Rectal smooth muscle tissue (tissue), 1 donor: ENCODE measurements around the gene NCS1.

Source experiments
- H3K27ac ChIP-seq: one replicate; pipeline ENCODE4 v1.7.0; 2013; ENCODE audit warnings: low read depth, low read length, inconsistent platforms
- H3K27me3 ChIP-seq: one replicate; pipeline ENCODE4 v1.7.0; 2013; ENCODE audit warnings: low read length; ENCODE audit not compliant: control insufficient read depth, insufficient read depth
- H3K36me3 ChIP-seq: one replicate; pipeline ENCODE4 v1.7.0; 2013; ENCODE audit warnings: low read length; ENCODE audit not compliant: control insufficient read depth, insufficient read depth
- H3K4me1 ChIP-seq: one replicate; pipeline ENCODE4 v1.7.0; 2013; ENCODE audit warnings: low read length; ENCODE audit not compliant: control insufficient read depth, insufficient read depth
- H3K4me3 ChIP-seq: one replicate; pipeline ENCODE4 v1.7.0; 2013; ENCODE audit warnings: low read length
- H3K9ac ChIP-seq: one replicate; pipeline ENCODE4 v1.7.0; 2013; ENCODE audit warnings: low read length

The NCS1 gene

DNA sequence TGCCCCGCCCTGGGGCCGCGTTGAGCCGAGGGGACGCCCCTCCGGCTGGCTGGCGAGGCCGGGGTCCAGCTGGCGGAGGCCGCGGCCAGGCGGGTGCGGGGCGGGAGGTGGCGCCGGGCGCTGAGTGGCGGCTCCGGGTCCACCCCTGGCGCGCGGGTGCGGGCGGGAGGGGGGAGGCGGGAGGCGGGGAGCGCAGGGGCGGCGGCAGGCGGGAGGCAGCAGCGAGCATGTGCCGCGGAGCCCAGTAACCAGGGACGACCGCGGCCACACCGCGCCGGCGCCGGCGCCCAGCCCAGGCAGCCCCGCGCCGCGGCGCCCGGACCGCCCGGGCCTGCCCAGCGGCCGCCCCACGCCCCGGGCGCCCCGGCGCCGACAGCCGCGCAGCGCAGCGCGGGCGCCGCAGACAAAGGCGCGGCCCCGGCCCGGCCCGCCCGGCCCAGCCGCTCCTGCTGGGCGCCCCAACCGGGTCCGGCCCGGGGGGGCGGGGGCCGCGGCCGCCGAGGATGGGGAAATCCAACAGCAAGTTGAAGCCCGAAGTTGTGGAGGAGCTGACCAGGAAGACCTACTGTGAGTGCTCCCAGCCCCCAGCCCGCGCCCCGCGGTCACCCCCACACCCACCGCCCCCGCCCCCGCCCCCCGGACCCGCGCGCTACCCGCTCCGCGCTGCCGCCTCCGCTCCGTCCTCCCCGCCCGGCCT, at the start of gene NCS1:
Gene NCS1 (plus strand): TSS at position 244 of the 697 bp plus-strand sequence. CDS start 260 bp downstream, at position 504.
- H3K4me1 ChIP-seq = peaks cover 23% of the 10 kb centered on the region
- no peaks in the 10 kb centered on the region for H3K27me3 ChIP-seq
- peak within 1 kb of the TSS; percentile 77 for H3K9ac ChIP-seq
- H3K4me3 ChIP-seq = peak within 1 kb of the TSS; percentile 84
- H3K27ac ChIP-seq = peak within 1 kb of the TSS; percentile 93
- no peaks in the 10 kb centered on the region for H3K36me3 ChIP-seq

DNA sequence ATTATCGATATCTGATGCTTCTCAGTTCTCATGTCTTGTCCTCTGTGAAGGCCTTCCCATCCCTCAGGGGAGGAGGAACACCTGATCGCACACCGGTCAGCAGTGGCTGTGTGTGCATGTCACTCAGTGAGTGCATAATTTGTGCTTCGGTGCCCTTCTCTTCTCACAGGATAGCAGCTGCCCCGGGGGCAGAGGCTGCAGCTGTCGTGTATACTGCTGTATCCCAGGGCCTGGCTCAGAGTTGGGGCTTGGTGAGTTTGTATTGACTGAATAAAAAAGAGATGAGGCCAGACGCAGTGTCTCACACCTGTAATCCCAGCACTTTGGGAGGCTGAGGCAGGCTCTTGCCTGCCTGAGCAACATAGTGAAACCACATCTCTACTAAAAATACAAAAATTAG, 49.7 kb upstream of the NCS1 start:
- no peaks in the 10 kb centered on the region for H3K27me3 ChIP-seq
- H3K9ac ChIP-seq = no peak overlapping the region
- H3K4me1 ChIP-seq = peaks cover 19% of the 10 kb centered on the region
- H3K36me3 ChIP-seq = peaks cover 11% of the 10 kb centered on the region
- H3K27ac ChIP-seq = no peak overlapping the region
- no peak overlapping the region for H3K4me3 ChIP-seq

DNA sequence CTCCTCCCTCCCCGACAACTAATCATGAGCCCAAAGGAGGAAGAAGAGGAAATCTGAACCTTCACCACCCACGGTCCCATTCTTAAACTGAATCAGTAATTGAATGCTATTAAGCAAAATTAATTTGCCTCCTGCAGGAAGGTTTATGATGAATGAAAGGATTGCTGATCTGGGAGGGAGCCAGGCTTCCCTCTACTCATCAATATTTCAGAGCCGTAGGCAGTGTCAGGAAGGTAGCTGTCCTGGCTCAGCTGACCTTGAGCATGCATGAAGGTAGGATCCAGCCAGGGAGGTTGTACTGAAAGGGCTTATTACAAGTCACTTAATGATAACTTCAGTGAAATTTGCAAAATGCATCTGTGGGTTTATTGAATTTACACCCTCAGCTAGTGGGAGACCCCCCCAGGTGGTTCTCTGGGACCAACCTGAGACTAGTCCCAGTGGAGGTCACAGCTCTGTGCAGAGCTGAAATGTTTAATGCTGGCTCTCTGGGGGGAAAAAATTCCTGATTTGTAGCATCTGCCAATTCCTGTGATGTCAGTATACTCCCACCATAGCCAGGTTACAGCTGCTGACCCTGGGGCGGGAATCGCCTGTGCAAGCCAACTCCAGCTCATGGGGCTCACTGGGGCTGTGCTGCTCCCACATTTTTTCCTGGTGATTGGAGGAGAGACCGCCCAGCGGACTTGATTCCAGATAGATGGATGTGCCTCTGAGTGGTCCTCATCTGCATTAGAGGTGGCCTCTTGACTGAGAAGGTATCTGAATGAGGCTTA, 47.9 kb upstream of the NCS1 start:
- no peak overlapping the region for H3K4me3 ChIP-seq
- H3K27ac ChIP-seq = no peak overlapping the region
- no peaks in the 10 kb centered on the region for H3K27me3 ChIP-seq
- H3K9ac ChIP-seq = no peak overlapping the region
- H3K4me1 ChIP-seq = peaks cover 8% of the 10 kb centered on the region
- H3K36me3 ChIP-seq = peaks cover 17% of the 10 kb centered on the region

DNA sequence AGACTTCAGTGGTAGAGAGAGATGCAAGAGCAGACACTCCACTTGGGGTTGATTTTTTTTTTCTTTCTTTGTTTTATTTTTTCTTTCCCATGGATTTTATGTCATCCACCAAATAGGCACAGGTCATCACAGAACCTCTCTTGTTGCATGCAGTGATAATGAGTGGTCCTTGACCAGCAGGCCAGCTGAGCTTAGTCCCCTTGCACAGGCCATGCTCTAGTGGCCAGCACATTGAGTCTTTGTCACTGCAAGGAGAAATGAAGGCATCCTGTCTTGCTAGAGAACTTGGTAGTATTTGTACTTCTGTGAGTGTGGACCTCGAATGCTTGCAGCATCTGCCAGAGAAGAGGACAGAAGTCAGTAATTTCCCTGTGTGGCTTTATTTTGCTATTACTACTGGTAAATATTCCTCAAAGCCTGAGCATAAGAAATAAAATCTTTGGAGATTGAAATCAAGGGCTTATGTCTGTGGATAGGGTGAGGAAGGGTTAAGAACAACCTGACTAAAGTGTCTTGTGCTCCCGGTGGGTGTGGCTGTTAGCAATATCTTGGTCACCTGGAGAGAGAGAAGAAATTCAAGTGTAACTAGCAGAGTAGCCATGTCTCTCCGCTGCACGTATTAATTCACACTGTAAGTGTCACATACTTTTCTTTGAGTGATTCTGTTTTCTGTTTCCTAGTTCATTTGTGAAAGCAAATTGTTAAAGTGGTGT, 45.3 kb upstream of the NCS1 start:
- H3K27me3 ChIP-seq = no peaks in the 10 kb centered on the region
- H3K4me3 ChIP-seq = no peak overlapping the region
- peaks cover 25% of the 10 kb centered on the region for H3K36me3 ChIP-seq
- no peak overlapping the region for H3K27ac ChIP-seq
- H3K9ac ChIP-seq = no peak overlapping the region
- H3K4me1 ChIP-seq = peaks cover 10% of the 10 kb centered on the region

DNA sequence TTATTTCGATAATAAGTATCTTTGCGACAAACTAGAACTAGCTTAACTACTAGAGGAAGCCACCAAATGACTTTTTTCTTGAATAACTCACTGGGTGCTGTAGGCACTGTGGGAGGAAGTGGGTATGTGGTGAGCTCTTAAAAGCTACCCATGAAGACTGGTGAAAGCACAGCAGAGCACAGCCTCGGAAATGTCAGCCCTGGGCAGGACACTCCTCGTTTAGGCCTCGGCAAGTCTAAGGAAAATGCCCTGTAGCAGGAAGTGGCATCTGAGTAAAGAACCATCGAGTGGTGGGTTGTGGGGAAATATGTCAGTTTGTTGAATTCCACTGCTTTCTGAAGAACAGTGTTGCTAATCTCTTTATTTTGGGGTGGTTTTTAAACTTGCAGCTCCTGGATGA, 44.0 kb upstream of the NCS1 start:
- peaks cover 20% of the 10 kb centered on the region for H3K36me3 ChIP-seq
- peak overlapping the region; percentile 75 for H3K27ac ChIP-seq
- no peak overlapping the region for H3K4me3 ChIP-seq
- peaks cover 10% of the 10 kb centered on the region for H3K4me1 ChIP-seq
- no peak overlapping the region for H3K9ac ChIP-seq
- no peaks in the 10 kb centered on the region for H3K27me3 ChIP-seq

DNA sequence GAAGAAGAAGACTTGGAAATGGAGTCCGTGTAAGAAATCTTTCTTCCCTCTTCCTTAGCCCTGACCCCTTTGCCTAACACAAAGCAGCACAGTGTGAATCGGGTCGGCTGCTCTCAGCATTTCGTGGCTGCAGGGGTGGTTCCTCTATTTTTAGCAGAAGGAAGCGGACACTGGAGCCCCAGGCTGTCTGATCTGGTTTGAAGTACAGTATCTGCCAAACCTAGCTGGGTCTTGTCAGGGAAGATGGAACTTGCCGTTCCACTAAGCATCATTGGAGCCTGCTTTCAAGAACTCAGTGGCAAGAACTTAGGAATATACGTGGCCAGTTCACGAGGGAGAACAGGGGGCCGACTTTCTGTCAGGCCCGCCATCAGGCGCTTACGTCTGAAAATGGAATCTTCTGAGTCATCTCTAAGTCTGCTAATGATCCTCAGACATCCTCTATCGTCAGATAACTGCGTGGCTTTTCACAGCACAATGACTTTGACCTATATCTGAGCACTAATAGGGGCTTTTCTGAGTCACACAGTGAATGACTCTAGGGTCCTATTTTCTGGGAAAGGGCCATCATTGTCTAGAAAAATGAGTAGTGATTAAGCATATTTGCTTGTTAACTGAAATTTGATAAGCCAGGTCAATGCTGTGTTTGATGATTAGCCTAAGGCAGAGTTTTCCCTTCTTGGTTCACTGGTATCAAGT, 43.3 kb upstream of the NCS1 start:
- no peak overlapping the region for H3K9ac ChIP-seq
- peaks cover 20% of the 10 kb centered on the region for H3K36me3 ChIP-seq
- H3K4me3 ChIP-seq = no peak overlapping the region
- H3K27me3 ChIP-seq = no peaks in the 10 kb centered on the region
- peaks cover 10% of the 10 kb centered on the region for H3K4me1 ChIP-seq
- peak overlapping the region; percentile 75 for H3K27ac ChIP-seq

DNA sequence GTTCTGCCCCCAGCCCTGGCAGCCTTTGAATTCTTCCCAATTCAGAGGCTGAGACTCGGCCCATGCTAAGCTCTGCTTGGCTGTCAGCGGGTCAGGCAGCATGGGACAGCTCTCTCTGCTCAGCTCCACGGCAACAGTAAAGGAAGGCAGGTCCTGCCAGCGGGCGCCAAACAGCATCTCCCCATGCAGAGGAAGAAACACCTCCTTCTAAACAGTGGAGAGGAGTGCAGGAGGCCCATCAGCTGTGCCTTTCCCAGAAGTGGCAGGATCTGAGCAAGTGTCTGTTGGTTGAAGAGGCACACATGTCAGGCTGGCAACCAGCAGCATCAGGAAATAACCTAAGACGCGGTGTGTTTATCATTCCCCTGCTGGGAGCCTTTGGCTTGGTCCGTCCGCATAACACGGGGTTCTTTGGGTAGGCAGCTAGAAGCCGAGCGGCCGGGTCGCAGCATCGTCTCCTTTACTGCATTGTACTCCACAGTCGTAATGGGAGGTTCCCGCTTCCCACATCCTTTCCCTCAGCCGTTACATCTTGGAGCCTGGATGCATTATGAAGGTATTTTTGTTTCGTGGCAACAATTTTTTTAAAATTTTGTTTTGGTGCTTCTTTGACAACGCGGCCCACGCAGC, 42.7 kb upstream of the NCS1 start:
- Histone ChIP-seq H3K36me3 (peaks cover 20% of the 10 kb centered on the region), H3K9ac (no peak overlapping the region), H3K27me3 (no peaks in the 10 kb centered on the region), H3K4me1 (peaks cover 10% of the 10 kb centered on the region), H3K4me3 (no peak overlapping the region), H3K27ac (peak overlapping the region; percentile 75)

DNA sequence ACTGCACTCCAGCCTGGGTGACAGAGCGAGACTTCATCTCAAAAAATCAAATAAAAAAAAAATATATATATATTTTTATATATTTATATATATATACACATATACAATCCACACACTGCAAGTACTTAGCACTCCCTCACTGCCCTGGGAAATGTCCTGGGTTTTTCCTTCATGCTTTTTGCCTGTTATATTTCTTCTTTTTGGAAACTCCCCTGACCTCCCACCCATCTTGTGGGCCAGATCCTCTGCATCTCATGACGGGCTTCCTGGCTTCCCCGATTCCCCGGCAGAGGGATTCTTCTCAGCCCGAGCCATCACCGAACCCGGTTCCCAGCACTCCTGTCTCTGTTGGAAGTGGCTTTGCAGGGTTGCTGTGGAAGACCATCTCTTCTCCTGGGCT, 39.5 kb upstream of the NCS1 start:
- Histone ChIP-seq H3K4me1 (peaks cover 13% of the 10 kb centered on the region), H3K9ac (no peak overlapping the region), H3K27ac (no peak overlapping the region), H3K27me3 (no peaks in the 10 kb centered on the region), H3K4me3 (no peak overlapping the region), H3K36me3 (peaks cover 16% of the 10 kb centered on the region)

DNA sequence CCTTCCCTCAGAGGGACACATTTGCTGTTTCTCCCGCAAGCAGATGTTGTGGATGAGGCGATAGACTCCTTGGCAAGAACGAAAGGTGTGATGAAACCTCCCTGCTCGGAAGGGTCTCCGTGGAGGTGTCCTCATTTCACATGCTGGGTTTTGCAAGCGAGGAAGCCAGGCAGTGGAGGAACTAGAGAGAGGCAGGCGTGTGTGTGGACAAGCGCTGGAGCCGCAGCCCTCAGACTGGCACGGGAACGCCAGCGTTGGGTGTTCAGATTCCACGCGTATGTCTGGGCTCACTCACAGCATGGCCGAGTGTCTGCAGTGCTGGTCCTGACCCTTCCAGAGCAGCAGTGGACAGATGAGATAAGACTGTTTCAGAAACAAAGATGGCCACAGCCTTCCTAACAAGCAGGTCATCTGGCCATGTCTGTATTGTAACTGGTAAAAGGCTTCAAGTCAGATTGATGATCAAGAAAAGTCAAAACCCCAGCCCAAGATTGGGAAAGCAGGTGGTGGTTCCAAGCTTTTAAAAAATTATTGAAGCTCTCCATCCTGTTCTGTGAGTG, 35.0 kb upstream of the NCS1 start:
- Histone ChIP-seq H3K9ac (no peak overlapping the region), H3K27ac (peak overlapping the region; percentile 92), H3K4me3 (no peak overlapping the region), H3K36me3 (no peaks in the 10 kb centered on the region), H3K27me3 (no peaks in the 10 kb centered on the region), H3K4me1 (peaks cover 27% of the 10 kb centered on the region)

DNA sequence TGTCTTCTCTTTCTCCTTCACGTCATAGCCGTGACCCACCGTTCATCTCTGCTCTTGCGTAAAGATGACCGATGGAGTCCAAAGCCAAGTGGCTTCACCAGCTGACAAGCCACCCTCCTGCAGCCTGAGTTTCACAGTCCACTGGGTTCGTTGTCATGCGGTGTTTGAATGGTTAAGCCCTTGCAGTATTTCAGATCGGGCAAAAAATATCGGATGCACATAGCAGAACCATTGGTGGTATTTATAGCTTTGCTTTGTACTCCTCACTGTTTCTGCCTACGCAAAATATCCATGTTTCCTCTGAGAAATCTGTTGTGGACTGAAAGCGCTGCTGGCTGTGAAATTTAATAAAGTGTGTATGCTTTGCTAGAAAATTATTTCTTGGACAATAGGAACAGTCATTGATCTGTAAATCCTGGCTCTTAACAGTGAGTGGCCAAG, 34.5 kb upstream of the NCS1 start:
- peak overlapping the region; percentile 92 for H3K27ac ChIP-seq
- H3K27me3 ChIP-seq = no peaks in the 10 kb centered on the region
- H3K36me3 ChIP-seq = no peaks in the 10 kb centered on the region
- H3K9ac ChIP-seq = no peak overlapping the region
- H3K4me3 ChIP-seq = no peak overlapping the region
- peaks cover 27% of the 10 kb centered on the region for H3K4me1 ChIP-seq

DNA sequence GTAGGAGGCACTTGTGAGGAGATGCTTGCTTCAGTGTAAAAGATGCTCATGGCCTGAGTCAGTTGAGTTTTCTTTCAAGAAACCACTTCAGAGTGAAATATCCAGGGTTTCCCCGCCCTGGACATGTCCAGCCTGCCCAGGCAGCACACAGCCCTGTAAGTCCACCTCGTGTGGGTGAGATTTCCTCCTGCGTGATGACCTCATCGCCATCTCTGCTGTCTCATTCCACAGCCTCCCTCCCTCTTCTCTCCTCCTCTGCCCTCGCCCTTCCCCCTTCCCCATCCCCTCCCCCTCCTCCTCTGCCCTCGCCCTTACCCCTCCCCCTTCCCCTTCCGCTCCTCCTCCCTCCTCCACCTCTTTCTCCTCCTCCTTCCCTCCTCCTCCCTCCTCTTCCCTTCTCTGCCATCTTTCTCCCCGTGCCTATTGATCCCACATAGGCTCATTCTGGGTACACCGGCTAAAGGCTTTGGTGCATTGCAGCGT, 34.0 kb upstream of the NCS1 start:
- no peaks in the 10 kb centered on the region for H3K36me3 ChIP-seq
- peaks cover 27% of the 10 kb centered on the region for H3K4me1 ChIP-seq
- no peak overlapping the region for H3K9ac ChIP-seq
- H3K4me3 ChIP-seq = no peak overlapping the region
- no peaks in the 10 kb centered on the region for H3K27me3 ChIP-seq
- H3K27ac ChIP-seq = peak overlapping the region; percentile 92
